ENCODE data around the gene SIRPA.

Gene SIRPA

GRCh38 chr20:1950836-1951235 is 55.6 kb downstream of the SIRPA start:
- no peak for DNase-seq (ENCODE audit: low spot score)

- no peak for DNase-seq (ENCODE audit: low spot score)
These were observed 56.4 kb downstream of the SIRPA start for GRCh38 chr20:1951436-1952115.

- DNase-seq (ENCODE audit: low spot score), result no peak
These were observed 57.7 kb downstream of the SIRPA start for GRCh38 chr20:1952737-1953530.

GRCh38 chr20:1953621-1954020 is 58.4 kb downstream of the SIRPA start:
- no peak for DNase-seq (ENCODE audit: low spot score)

GRCh38 chr20:1955217-1955616 is 60.0 kb downstream of the SIRPA start:
- no peak for DNase-seq (ENCODE audit: low spot score)

- no peak for DNase-seq (ENCODE audit: low spot score)
These were observed 63.2 kb downstream of the SIRPA start for GRCh38 chr20:1958426-1958825.

GRCh38 chr20:1959156-1959555 is 63.9 kb downstream of the SIRPA start:
- no peak for DNase-seq (ENCODE audit: low spot score)

- no peak for DNase-seq (ENCODE audit: low spot score)
These were observed 66.2 kb downstream of the SIRPA start for GRCh38 chr20:1961374-1961773.

- DNase-seq (ENCODE audit: low spot score), result no peak
These were observed 68.9 kb downstream of the SIRPA start for GRCh38 chr20:1964061-1964460.

- no peak for DNase-seq (ENCODE audit: low spot score)
These were observed 69.6 kb downstream of the SIRPA start for GRCh38 chr20:1964659-1965405.

- DNase-seq (ENCODE audit: low spot score), result peak; percentile 77
These were observed 70.5 kb downstream of the SIRPA start for GRCh38 chr20:1965520-1966351.

GRCh38 chr20:1968964-1969363 is 73.8 kb downstream of the SIRPA start:
- no peak for DNase-seq (ENCODE audit: low spot score)

GRCh38 chr20:1971893-1972586 is 76.8 kb downstream of the SIRPA start:
- no peak for DNase-seq (ENCODE audit: low spot score)

GRCh38 chr20:1973601-1974440 is 78.6 kb downstream of the SIRPA start:
- no peak for DNase-seq (ENCODE audit: low spot score)

- no peak for DNase-seq (ENCODE audit: low spot score)
These were observed 80.1 kb downstream of the SIRPA start for GRCh38 chr20:1975291-1975690.

GRCh38 chr20:1979106-1979778 is 84.0 kb downstream of the SIRPA start:
- no peak for DNase-seq (ENCODE audit: low spot score)

GRCh38 chr20:1982686-1983085 is 87.5 kb downstream of the SIRPA start:
- no peak for DNase-seq (ENCODE audit: low spot score)

GRCh38 chr20:1983301-1983700 is 88.1 kb downstream of the SIRPA start:
- DNase-seq (ENCODE audit: low spot score), result peak; percentile 31

- DNase-seq (ENCODE audit: low spot score), result no peak
These were observed 92.6 kb downstream of the SIRPA start for GRCh38 chr20:1987826-1988225.

Data from pons (tissue), 1 donor.